Osteocyte (in vitro differentiated cells): ENCODE results near the gene SEPTIN8. TPM values are rescaled to one million over a fixed set of nuclear protein-coding genes. Genes with fewer than 3 reads are reported as not detected.

ENCODE experiments used
- DNase-seq: peaks from one replicate; pipeline ENCODE4 v3.0.0; 2021; ENCODE audit warnings: mixed read lengths; ENCODE audit not compliant: unreplicated experiment; ENCODE audit errors: extremely low spot score
- H3K27ac Mint-ChIP-seq: one replicate; pipeline ENCODE4 v1.8.0; 2021; ENCODE audit warnings: mild to moderate bottlenecking, mixed read lengths; ENCODE audit not compliant: unreplicated experiment
- H3K27me3 Mint-ChIP-seq: one replicate; pipeline ENCODE4 v1.8.0; 2021; ENCODE audit warnings: mixed read lengths; ENCODE audit not compliant: unreplicated experiment
- H3K36me3 Mint-ChIP-seq: one replicate; pipeline ENCODE4 v1.8.0; 2021; ENCODE audit warnings: mixed read lengths; ENCODE audit not compliant: unreplicated experiment
- H3K4me1 Mint-ChIP-seq: one replicate; pipeline ENCODE4 v1.8.0; 2021; ENCODE audit warnings: mixed read lengths; ENCODE audit not compliant: unreplicated experiment
- H3K4me3 Mint-ChIP-seq: one replicate; pipeline ENCODE4 v1.8.0; 2021; ENCODE audit warnings: mild to moderate bottlenecking, moderate library complexity, mixed read lengths; ENCODE audit not compliant: unreplicated experiment
- H3K9me3 Mint-ChIP-seq: one replicate; pipeline ENCODE4 v1.8.0; 2021; ENCODE audit warnings: mixed read lengths; ENCODE audit not compliant: unreplicated experiment
- total RNA-seq: library from RNA; stranded (reverse); gene quantifications from 2 replicates; pipeline ENCODE4 v1.2.1, GENCODE V29; 2021
- TF ChIP-seq, protein P1 (sequence below): fragments of 200-600 bp; sonication (generic); IDR thresholded peaks from 2 replicates; pipeline ENCODE4 v1.5.0; 2021; ENCODE audit warnings: antibody characterized with exemption, mild to moderate bottlenecking, moderate library complexity

Gene SEPTIN8
- total RNA-seq, 1 donor from 2014 or later, result 57.9 TPM

DNA sequence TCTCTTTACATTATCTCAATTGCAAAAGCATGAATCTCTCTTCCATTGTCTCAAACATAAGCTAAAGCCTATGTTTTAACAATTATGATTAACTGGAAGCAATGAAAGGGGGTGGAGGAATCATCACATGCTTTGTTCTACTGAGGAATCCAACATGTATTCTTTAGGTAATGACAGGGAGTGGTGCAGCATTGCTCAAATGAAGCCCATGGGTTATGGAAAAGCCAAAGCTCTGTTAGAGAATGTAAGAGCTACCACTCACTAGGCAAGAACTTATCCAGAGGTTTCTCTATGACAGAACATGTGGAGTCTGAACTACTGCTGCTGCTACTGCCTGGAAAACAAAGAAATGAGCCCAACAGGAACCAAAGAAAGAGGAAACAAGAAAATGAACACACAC, 68.4 kb downstream of the SEPTIN8 start:
- TF ChIP-seq, protein P1, sequence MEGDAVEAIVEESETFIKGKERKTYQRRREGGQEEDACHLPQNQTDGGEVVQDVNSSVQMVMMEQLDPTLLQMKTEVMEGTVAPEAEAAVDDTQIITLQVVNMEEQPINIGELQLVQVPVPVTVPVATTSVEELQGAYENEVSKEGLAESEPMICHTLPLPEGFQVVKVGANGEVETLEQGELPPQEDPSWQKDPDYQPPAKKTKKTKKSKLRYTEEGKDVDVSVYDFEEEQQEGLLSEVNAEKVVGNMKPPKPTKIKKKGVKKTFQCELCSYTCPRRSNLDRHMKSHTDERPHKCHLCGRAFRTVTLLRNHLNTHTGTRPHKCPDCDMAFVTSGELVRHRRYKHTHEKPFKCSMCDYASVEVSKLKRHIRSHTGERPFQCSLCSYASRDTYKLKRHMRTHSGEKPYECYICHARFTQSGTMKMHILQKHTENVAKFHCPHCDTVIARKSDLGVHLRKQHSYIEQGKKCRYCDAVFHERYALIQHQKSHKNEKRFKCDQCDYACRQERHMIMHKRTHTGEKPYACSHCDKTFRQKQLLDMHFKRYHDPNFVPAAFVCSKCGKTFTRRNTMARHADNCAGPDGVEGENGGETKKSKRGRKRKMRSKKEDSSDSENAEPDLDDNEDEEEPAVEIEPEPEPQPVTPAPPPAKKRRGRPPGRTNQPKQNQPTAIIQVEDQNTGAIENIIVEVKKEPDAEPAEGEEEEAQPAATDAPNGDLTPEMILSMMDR, result no peak
- no peak overlapping the region for H3K4me3 Mint-ChIP-seq
- no peaks in the 10 kb centered on the region for H3K27me3 Mint-ChIP-seq
- no peaks in the 10 kb centered on the region for H3K9me3 Mint-ChIP-seq
- DNase-seq, result no peak
- peaks cover 23% of the 10 kb centered on the region for H3K36me3 Mint-ChIP-seq
- H3K27ac Mint-ChIP-seq, result no peak overlapping the region
- no peaks in the 10 kb centered on the region for H3K4me1 Mint-ChIP-seq

DNA sequence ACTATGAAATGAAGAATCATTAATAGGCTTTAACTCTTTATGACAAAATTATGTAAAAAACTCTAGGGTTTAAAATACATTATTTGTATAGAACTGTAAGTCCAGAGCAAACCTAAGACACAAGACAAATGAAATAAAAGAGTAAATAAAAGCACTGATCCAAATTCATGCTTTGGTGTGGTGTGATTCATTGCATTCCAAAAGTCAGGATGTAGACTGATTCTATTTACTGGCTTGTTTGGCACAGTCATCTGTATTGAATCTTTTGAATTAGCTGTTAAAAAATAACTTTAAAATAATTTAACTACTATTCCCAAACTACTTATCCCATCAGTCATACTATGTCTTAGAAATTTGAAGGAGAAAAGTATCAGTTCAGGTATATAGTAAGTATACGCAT, 72.2 kb downstream of the SEPTIN8 start:
- no peak for DNase-seq
- no peaks in the 10 kb centered on the region for H3K4me1 Mint-ChIP-seq
- no peak overlapping the region for H3K27ac Mint-ChIP-seq
- no peaks in the 10 kb centered on the region for H3K27me3 Mint-ChIP-seq
- TF ChIP-seq, protein P1, result no peak
- no peak overlapping the region for H3K4me3 Mint-ChIP-seq
- peaks cover 41% of the 10 kb centered on the region for H3K36me3 Mint-ChIP-seq
- H3K9me3 Mint-ChIP-seq, result no peaks in the 10 kb centered on the region

Other genes with a start within 250 kb of the SEPTIN8 start
- not detected in 2 replicates for gene IL5, start 233.7 kb downstream of the SEPTIN8 start, total RNA-seq
- 24.7 and 27.5 TPM in 2 replicates for gene RAD50, start 220.3 kb downstream of the SEPTIN8 start, total RNA-seq
- not detected in 2 replicates for gene IL13, start 119.1 kb downstream of the SEPTIN8 start, total RNA-seq
- gene IL4, start 103.2 kb downstream of the SEPTIN8 start, total RNA-seq, result not detected in 2 replicates
- 15.3 and 21.9 TPM in 2 replicates for gene KIF3A, start 39.7 kb downstream of the SEPTIN8 start, total RNA-seq
- not detected in 2 replicates for gene CCNI2, start 29.8 kb downstream of the SEPTIN8 start, total RNA-seq
- not detected in 2 replicates for gene SOWAHA, start 36.1 kb upstream of the SEPTIN8 start, total RNA-seq
- gene SHROOM1, start 53.4 kb upstream of the SEPTIN8 start, total RNA-seq, result 3.2 and 4.5 TPM in 2 replicates
- gene GDF9, start 89.2 kb upstream of the SEPTIN8 start, total RNA-seq, result 0.30 and 0.50 TPM in 2 replicates
- 371 and 387 TPM in 2 replicates for gene UQCRQ, start 89.4 kb upstream of the SEPTIN8 start, total RNA-seq
- gene LEAP2, start 96.4 kb upstream of the SEPTIN8 start, total RNA-seq, result 0.78 and 0.91 TPM in 2 replicates
- gene AFF4, start 186.4 kb upstream of the SEPTIN8 start, total RNA-seq, result 106 and 114 TPM in 2 replicates
- 17.8 and 21.0 TPM in 2 replicates for gene ZCCHC10, start 249.3 kb upstream of the SEPTIN8 start, total RNA-seq